A549 (cell line): ENCODE measurements around the gene RAP1GAP2.

Experiments used
- CTCF ChIP-seq: fragments of >200 bp; sonication (Bioruptor Twin); formaldehyde crosslinking; IDR thresholded peaks from 3 replicates; pipeline ENCODE4 v1.5.1; 2016
- EP300 ChIP-seq, 2 experiments: fragments of >200 bp; sonication (Bioruptor Twin); formaldehyde crosslinking; IDR thresholded peaks; 2 replicates in 1 of 2; 3 replicates in 1 of 2; pipeline ENCODE4 v1.6.1; 2016 to 2017
- PHF8 ChIP-seq: fragments of 200-600 bp; sonication (generic); IDR thresholded peaks from 2 replicates; pipeline ENCODE4 v1.6.1; 2016; ENCODE audit warnings: low read depth, mild to moderate bottlenecking, antibody characterized with exemption, moderate library complexity, borderline replicate concordance

GRCh38 chr17:2939714-2940351, 143.6 kb downstream of the RAP1GAP2 start:
- no peak for TF ChIP-seq PHF8
- no peak for TF ChIP-seq EP300 (IDR thresholded peaks at IDR 0.05)
- no peak for TF ChIP-seq CTCF
